ENCODE measurements around the gene SAMD4A. TPM values are rescaled to one million over a fixed set of nuclear protein-coding genes. Genes with fewer than 3 reads are reported as not detected.
A peak's percentile ranks its signal among the peaks of the same experiment; 100 is the strongest.

SAMD4A gene
- total RNA-seq, 2 donors from 2014 or later: 11.2 to 15.3 TPM

- ATAC-seq: no peak
- Histone ChIP-seq H3K9me3 (no peaks in the 10 kb centered on the region), H3K27ac (no peak overlapping the region), H3K36me3 (replicated peaks in 1 of 2; ENCODE audit: insufficient read depth in 1 of 2, low read depth in 2 of 2) (no peaks in the 10 kb centered on the region), H3K4me3 (no peak overlapping the region), H3K4me1 (peaks cover 6% of the 10 kb centered on the region), H3K27me3 (no peaks in the 10 kb centered on the region)
- WGBS, 2 donors: 88 to 92% methylated on average over 15 of the region's 15 CpGs
- intact Hi-C loops (cut with DNase I): loop anchor here (5.0 kb wide), 1 partner anchor 218 kb away; no protein-coding TSS in a partner anchor
- no peak for DNase-seq
- TF ChIP-seq CTCF (IDR thresholded peaks at IDR 0.05): no peak
- no peak for TF ChIP-seq POLR2A (IDR thresholded peaks at IDR 0.05)
Measured at GRCh38 chr14:54774824-54775223, 207.9 kb downstream of the SAMD4A start.

DNA sequence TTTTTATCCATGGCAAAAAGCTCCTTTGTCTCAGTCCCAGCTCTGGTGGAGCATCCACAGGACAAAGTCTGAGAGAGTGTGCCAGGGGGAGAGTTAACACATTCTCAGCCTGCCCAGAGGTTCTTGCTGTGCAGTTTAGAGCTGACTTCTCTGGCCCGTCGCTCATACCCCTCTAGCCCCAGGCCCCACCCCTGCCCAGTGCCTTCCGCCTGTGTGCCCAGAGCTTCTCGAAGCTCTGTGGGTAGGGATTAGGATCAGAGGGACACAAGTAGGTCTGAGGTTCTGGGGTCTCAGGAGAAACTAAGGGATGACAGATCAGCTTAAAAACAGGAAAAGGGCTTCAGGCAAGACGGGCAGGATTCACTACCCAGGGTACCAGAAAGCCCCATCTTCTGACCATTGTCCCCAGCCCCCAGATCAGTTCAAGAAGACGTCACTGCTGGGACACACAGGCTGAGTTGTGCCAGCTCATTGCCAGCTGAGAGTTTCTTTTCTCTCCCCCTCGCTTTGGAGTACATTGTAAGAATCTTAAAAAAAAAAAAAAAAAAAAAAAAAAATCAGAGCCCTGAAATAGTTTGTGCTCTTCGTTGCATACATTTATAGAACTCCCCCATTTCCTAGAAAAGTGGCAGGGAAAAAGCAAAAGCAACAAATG lies 208.7 kb downstream of the SAMD4A start:
- no peak for ATAC-seq
- TF ChIP-seq POLR2A (IDR thresholded peaks at IDR 0.05): no peak
- no peak for TF ChIP-seq CTCF (IDR thresholded peaks at IDR 0.05)
- intact Hi-C loops (cut with DNase I): loop anchor here (5.0 kb wide), 1 partner anchor 218 kb away; no protein-coding TSS in a partner anchor
- no peak overlapping the region for H3K4me3 ChIP-seq
- peaks cover 6% of the 10 kb centered on the region for H3K4me1 ChIP-seq
- no peak for DNase-seq
- 77 to 85% methylated on average over 8 of the region's 8 CpGs for WGBS, 2 donors
- H3K36me3 ChIP-seq (replicated peaks in 1 of 2; ENCODE audit: insufficient read depth in 1 of 2, low read depth in 2 of 2): no peaks in the 10 kb centered on the region
- no peaks in the 10 kb centered on the region for H3K27me3 ChIP-seq
- no peak overlapping the region for H3K27ac ChIP-seq
- H3K9me3 ChIP-seq: no peaks in the 10 kb centered on the region

DNA sequence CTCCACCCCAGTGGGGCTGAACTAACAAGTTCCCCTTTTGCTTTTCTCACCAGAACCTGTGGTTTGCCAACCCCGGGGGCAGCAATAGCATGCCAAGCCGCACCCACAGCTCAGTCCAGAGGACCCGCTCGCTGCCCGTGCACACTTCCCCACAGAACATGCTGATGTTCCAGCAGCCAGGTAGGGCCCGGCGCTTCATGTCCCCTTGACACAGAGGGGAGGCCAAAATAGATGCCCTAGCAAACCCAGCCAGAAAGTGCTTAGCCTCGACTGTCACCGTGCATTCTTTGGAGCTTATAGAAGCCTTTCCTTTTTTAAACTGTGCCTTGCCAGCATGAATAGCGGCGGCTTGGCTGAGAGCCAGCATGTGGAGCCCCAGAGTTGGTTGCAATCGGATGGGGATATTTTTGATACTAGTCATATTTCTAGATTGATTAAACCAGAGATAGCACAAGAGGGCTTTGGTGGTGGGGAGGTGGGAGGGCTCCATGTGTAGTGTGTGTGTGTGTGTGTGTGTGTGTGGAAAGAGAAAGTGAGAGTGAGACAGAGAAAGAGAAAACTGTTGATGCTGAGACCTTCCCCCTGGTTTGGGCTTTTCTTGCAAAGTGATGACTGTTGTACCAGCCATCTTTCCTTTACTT lies 209.6 kb downstream of the SAMD4A start:
- H3K9me3 ChIP-seq: no peaks in the 10 kb centered on the region
- ATAC-seq: no peak

DNA sequence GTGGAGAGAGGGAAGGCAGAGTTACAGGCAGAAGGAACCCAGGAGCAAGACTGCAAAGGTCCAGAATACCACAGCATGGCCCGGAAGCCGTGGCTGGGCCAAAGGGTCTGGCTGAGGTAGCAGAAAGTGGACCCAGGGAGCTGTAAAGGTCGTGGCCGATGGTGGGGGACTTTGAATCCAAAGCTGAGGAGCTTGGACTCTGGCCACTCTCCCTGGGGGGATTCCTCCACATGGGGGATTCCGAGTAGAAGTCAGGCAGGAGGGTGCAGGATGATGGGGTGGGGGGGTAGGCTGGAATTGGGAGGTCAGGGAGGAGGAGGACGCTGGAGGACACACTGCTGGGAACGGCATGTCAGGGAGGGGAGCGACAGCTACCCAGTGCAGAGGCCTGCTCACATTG lies 210.5 kb downstream of the SAMD4A start:
- H3K9me3 ChIP-seq: no peaks in the 10 kb centered on the region
- WGBS, 2 donors: 74 to 76% methylated on average over 8 of the region's 8 CpGs
- H3K4me3 ChIP-seq: no peak overlapping the region
- TF ChIP-seq POLR2A (IDR thresholded peaks at IDR 0.05) (no peak), CTCF (IDR thresholded peaks at IDR 0.05) (no peak)
- ATAC-seq: no peak
- no peak for DNase-seq
- H3K27me3 ChIP-seq: no peaks in the 10 kb centered on the region
- H3K4me1 ChIP-seq: peaks cover 6% of the 10 kb centered on the region
- H3K27ac ChIP-seq: no peak overlapping the region
- H3K36me3 ChIP-seq (replicated peaks in 1 of 2; ENCODE audit: insufficient read depth in 1 of 2, low read depth in 2 of 2): no peaks in the 10 kb centered on the region
- intact Hi-C loops (cut with DNase I): loop anchor here (5.0 kb wide), 1 partner anchor 220 kb away; no protein-coding TSS in a partner anchor

More for the DNA sequence above, 209.6 kb downstream of the SAMD4A start:
- DNase-seq: peak in 1 of 4 donors; percentile 46
- Histone ChIP-seq H3K27me3 (no peaks in the 10 kb centered on the region), H3K4me1 (peaks cover 6% of the 10 kb centered on the region), H3K36me3 (replicated peaks in 1 of 2; ENCODE audit: insufficient read depth in 1 of 2, low read depth in 2 of 2) (no peaks in the 10 kb centered on the region), H3K27ac (no peak overlapping the region), H3K4me3 (no peak overlapping the region)
- intact Hi-C loops (cut with DNase I): loop anchor here (5.0 kb wide), 1 partner anchor 219 kb away; no protein-coding TSS in a partner anchor
- WGBS, 2 donors: 54 to 56% methylated on average over 10 to 12 of the region's 12 CpGs
- no peak for TF ChIP-seq POLR2A (IDR thresholded peaks at IDR 0.05)
- no peak for TF ChIP-seq CTCF (IDR thresholded peaks at IDR 0.05)
